GM18526 (cell line): ENCODE data around the gene MAML2.

Experiments
- POLR2A ChIP-seq: IDR thresholded peaks from 3 replicates; pipeline ENCODE4 v1.6.1; 2011; ENCODE audit not compliant: insufficient read length; ENCODE audit errors: extremely low read depth

Gene MAML2

DNA sequence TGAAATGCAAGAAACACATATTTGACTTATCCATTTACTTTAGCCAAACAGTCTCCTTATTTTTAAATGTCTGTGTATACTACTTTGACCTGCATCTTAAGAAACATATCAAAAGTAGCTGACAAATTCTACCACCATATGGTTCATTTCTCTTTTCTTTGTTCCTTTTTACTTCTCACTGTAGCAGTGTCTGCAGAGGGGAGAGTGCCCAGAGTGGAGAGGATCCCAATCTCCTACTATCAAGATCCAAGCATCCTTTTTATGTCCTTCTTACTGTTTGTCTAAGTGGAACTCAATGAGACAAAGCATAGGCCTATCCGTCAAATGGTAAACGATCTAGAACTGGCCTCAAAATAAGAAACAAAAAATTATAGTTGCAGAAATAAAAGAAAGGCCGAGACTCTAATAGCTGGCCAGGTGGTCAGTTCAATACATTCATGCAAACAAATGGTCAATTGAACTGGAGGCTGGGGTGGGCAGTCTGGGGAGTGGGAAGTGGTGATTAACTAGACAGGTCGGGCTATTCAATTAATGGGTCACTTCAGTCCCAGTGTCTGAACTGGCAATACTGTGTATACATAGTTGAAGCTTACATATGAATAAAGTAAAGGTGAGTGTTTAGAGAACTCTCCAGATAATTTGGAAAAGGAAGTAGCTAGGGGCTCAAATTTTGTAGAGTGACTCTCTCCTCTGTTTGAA lies 149.1 kb downstream of the MAML2 start:
- no peak for TF ChIP-seq POLR2A

DNA sequence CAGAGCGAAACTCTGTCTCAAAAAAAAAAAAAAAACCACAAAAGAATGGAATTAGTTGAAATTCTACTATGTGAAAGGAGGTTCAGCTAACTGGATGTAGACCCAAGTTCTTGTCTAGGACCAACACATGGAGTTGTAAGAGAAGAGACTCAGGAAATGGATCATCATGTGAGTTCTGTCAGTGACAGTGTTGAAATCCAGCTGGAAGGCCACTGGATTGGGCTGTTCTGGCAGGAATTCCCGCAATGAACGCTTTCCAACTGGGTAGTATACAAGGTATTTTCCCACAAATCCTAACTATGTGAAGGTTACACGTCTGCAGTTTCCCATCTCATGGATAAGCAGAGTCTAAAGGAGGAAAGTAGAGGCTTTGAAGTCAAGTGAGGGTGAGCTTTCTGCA lies 151.2 kb downstream of the MAML2 start:
- TF ChIP-seq POLR2A = no peak

DNA sequence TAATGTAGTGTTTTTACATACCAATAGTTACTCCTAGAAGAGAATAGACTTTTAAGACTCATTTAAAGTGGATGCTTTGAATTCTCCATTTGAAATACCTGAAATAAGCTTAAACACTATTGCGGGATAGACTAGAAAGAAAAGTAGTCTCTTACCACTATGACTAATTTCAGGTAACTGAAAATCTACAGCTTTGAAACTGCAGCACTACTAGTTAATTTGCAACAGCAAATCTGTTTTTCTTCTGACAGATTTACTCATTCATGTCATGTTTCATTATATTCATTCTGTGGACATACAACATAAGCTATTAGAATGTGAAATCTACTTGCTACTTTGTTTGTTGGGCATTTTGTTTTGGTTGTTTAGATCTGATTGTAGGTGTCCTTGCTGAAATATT lies 153.6 kb downstream of the MAML2 start:
- TF ChIP-seq POLR2A = no peak

DNA sequence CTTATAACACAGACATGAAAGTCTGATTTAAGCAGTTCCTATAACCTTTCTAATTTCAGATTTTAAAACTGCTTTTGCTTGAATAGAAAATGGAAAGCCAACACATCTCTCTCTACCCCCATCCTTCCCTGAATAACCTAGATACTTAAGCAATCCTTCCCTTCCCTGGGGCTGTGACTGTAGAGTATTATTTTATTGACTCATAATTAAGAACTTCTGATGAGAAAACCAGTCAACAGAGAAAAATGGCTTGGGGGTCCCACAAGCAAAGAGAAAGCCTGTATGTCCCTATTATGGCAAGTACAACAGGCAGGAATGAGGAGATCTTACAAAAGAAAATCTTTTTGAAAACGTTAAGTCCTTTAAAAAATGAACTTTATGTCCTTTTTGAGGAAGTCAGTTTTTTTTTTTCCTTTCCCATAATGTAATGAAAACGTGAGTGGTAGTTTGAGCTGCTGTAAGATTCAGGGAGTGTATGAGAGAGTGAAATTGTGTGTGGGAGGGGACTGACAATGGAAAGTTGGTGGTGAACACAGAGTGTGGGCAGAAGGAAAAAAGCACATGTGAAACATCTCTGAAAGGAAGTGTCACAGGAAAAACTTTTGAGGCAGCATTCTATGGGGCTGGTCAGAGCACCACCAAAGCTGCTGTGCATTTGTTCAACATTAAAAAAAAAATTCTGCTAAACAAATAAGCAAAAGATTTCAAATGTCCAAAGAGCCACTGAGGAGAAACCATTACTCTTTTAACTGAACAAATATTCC lies 154.6 kb downstream of the MAML2 start:
- TF ChIP-seq POLR2A = no peak

DNA sequence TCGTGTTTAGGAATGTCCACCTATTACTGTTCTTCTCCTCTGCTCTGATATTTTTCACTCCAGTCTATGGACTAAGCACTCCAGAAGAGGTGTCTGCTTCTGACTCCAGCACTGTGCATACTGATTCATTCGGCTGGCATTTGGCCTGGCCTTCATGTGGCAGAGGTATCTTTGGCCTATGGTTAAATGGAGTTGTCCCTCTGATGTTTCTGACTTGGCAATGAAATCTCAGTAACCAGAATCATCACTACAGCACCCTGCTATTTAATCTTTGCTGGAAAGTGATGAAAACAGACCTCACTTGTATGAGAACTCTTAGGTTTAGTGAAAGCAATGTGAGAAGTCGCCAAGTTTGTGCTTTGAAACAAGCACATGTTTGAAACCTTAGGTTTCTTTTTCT lies 155.2 kb downstream of the MAML2 start:
- no peak for TF ChIP-seq POLR2A

DNA sequence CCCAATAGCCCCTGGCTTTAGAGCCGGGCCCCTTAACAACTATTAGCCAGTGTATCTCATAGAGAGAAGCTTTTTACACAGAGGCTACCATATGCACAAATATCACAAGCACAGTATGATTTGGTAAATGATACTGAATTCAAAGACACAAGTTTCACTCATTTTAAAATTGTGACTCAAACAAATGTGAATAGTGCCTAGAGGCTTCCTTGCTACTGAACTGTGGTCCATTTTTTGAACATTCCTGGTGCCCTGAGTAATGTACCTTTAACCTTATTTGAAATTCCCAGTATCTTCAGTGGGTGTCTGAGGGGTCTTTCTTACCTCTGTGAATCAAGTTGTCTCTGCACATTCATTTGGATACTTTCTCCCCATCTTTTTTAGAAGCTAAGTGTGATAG lies 156.2 kb downstream of the MAML2 start:
- no peak for TF ChIP-seq POLR2A

DNA sequence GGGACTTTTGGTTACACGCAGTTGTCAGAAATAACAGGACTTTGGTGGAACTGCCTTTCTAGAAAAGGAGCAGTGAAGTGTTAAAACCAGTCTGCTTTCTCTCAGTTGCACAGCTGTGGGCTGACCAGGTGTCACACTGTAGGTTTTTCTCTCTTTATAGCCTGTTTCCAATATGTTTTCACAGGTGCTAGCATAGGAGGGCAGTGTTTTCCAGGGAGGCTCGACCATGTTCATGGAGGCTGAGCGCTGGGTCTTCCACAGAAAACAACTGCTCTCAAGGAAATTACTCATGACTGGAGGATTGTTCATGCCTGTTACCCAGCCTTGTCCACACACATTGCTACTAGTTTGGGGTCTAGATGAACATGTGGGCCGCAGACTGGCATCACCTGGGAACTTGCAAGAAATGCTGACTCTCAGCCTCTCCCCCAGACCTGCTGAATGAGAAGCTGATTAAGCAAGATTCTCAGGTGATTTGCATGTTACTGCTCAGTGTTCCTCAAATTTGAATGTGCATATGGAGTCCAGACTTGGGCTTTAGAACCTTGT lies 157.7 kb downstream of the MAML2 start:
- TF ChIP-seq POLR2A = no peak

DNA sequence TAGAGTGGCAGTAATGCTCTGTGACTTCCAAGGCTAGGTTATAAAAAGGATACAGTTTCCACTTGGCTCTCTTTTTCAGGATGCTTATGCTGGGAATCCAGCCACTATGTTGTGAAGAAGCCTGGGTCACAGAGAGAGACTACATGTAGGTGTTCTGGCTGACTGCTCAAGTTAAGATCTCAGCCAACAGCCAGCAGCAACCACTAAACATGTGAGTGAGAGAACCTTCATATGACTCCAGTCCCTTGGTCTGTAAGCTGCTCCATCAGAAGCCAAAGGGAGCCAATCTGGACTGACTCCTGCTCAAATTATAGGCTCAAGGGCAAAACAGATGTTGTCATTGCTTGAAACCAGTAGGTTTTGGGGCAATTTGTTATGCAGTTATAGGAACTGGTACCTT lies 162.7 kb downstream of the MAML2 start:
- TF ChIP-seq POLR2A = no peak

DNA sequence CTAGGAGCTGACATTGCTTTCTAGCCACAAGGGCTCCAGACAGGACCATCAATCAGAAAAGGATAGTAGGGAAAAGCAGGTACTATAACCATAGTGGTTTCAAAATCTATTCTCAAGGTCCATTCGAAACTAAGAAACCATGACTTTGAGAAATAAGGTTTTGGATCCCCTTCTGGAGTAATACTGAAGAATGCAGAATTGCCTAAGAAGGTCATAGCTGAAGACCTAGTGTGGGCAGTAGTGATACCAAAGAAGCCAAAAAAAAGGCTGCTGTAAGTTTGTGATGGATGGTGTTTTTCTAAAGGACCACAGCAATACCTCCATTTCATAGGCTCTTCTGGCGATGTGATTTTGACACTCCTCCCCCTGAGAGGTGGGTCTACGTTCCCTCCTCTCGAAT lies 163.1 kb downstream of the MAML2 start:
- TF ChIP-seq POLR2A = no peak

DNA sequence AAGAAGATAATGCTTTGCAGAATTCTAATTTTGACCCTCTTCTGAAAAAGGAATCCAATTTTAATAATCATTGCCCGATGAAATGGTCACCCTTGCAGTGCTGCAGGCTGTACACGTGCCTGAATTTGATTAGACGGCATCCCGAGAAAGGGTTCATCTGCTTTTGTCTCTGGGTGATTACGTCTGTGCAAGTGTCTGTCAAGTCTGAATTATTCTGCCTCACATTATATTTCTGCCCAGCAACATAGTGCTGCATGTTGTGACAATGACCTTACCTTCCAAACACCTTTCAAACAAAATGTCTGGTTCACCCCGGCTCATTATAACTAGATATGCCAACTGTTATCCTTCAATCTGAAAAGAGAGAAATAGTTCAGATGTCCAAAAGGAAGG lies 164.1 kb downstream of the MAML2 start:
- TF ChIP-seq POLR2A = no peak

DNA sequence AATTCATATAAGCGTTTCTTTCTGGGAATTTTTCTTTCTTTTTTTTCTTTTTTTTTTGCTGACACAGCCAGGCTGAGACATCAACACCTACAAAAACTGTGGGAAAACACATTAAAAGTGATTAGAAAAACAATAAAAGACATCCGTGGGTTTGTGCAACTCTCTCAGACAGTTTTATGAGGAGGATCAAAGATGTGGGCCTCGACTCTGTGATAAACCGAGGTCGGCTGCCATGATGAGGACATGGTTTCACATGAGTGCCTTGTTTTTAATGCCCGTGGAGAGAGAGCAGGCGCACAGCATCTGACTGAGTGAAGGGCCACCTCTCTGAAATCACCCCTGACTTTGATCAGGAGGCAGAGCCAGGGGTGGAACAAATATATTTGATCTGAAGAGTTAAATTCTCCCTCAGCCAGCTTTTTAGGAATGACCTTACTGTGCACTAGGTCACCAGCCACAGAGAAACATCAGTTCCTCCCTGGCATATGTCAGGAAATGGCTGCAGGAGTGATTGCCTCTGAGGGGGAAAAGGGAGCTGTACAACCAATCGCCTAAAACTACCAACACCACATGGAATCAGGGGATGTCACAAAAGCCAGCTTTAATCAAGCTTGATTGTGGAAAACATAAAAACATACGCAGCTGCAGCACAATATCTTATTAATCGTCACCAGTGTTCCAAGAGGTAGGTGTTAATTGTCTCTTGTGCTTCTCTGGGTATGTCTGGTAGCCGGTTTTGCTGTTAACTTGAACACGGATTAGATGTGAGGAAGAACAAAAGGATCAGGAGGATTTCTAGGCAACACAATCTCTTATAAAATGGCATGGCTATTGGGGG lies 164.7 kb downstream of the MAML2 start:
- TF ChIP-seq POLR2A = no peak

DNA sequence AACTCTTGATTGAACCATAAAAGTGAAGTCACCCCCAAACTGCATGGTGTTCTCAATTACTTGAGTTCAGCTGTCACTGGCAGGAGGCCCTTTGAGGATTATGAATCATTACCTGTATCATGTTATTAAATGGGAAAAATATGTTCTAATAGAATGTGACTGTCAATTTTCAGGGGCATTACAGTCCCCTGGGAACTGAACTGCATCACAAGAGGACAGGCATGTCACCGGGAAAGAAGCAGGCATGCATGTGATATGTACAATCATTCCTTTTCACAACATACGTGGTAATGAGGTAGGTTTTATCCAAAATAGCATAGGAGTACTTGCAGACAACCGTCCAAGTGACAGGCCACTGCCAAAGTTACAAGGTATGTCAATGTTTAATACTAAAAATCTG lies 165.8 kb downstream of the MAML2 start:
- TF ChIP-seq POLR2A = no peak

DNA sequence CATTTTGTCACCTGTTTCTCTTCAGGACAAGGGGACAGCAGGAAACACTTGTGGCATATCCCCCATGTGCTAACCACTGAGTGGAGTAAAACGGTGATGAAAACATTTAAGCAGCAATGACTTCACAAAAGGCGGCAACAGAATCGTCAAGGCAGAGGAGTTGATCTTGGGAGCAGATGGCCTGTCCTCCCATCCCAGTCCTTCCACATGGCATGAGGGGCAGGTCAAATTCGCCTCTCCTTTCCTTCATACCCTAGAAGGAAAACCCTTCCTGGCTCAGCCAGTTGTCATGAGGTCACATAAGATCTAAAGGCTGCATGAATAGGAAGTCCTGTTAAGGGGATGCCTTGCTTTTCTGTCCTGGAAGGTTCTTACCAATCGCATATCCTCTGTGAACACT lies 169.1 kb downstream of the MAML2 start:
- TF ChIP-seq POLR2A = no peak

DNA sequence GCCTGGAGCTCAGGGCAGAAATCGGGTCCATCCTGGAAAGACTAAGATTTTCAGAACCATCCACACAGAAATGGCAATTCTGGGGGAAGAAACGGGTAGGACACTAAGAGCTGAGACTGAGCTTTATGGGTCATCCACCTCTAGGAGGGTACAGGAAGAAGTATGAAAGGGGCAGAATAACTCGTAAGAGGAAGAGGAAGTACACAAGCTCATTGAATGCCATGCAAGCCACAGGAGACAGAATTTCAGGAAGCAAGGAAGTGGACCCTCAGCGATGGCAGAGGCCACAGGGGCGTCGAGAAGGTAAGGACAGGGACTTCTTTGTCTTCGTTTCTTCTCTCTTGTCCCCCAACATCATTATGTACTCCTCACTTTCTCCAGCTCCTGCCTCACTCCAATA lies 169.6 kb downstream of the MAML2 start:
- TF ChIP-seq POLR2A = no peak

DNA sequence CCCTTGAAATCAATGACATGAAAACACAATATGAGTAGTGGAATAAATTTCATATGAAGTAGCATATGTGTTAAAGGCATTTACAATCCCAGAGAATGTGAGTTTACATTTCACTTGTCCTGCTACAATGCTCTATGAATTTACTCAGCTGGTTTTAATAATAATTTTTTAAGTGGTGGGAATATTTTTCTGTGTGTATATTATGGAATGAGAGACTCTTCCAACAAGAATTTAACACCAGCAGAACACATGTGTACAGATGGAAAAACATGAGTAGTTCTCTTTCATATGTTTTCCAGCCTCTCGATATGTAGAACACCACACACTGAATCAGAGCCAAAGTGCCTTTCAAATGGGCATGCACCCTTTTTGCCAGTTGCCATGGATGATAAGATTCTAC lies 170.4 kb downstream of the MAML2 start:
- TF ChIP-seq POLR2A = no peak

DNA sequence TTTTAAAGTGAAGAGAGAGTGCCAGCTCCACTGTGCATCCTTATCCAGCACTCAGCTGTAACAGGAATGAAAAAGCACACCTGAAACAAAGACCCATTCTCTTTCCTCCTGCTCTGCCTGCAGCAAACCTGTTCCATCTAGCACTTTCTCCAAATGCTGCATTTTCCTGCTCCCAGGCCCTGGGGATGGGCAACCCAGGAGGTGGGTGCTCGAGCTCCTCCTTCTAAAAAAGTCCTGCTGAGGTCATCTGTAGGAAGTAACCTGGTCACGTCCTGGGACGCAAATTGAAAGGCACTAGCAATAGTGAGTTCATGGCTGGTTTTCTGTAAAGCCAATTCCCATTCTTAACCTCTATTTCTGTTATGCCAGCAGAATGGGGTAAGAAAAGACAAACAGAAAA lies 173.7 kb downstream of the MAML2 start:
- TF ChIP-seq POLR2A = no peak
